ENCODE results near the gene ETS1.
A peak's percentile ranks its signal among the peaks of the same experiment; 100 is the strongest.

The ETS1 gene

GRCh38 chr11:128559496-128560103, 27.8 kb downstream of the ETS1 start:
- TF ChIP-seq CTCF (conservative IDR thresholded peaks at IDR 0.05; ENCODE audit: low read depth), result no peak
- no peak for DNase-seq (ENCODE audit: low spot score)
- ChIA-PET CTCF (no interaction called here), POLR2A (ENCODE audit: low non-redundant PET) (no interaction called here)
- H3K27ac ChIP-seq, result no peak overlapping the region

DNA sequence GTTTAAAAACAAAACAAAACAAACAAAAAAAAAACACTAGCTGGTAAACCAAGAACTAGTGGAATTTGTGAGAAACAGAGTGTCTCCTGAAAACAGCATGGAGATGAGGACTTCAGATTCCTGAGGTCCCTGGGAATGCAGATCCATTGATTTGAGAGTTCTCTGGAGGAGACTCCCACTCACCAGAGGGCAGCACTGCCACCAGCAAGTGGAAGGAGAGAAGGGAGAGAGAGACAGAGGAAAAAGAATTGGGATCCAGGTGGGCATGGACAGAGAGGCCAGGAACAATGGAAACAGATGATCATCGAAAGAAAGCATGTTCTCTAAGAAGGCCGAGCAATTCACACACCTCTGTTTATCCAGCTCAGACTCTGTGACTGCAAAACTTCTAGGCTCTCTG, 31.8 kb downstream of the ETS1 start:
- peak; percentile 5 for DNase-seq (ENCODE audit: low spot score)
- H3K27ac ChIP-seq, result no peak overlapping the region
- POLR2A ChIA-PET (ENCODE audit: low non-redundant PET), result no interaction called here
- CTCF ChIA-PET, result interaction anchor here (0.6 kb wide), 1 partner anchor 385 kb away, joined by 3 read pairs; no protein-coding TSS in a partner anchor
- no peak for TF ChIP-seq CTCF (conservative IDR thresholded peaks at IDR 0.05; ENCODE audit: low read depth)

- no peak for TF ChIP-seq CTCF (conservative IDR thresholded peaks at IDR 0.05; ENCODE audit: low read depth)
- DNase-seq (ENCODE audit: low spot score), result no peak
- H3K27ac ChIP-seq, result no peak overlapping the region
- ChIA-PET POLR2A (ENCODE audit: low non-redundant PET) (no interaction called here), CTCF (interaction anchor here (0.6 kb wide), 1 partner anchor 10 kb away, joined by 3 read pairs; no protein-coding TSS in a partner anchor)
Observed at GRCh38 chr11:128553662-128554362, 33.5 kb downstream of the ETS1 start.

GRCh38 chr11:128552783-128553661, 34.3 kb downstream of the ETS1 start:
- TF ChIP-seq CTCF (conservative IDR thresholded peaks at IDR 0.05; ENCODE audit: low read depth), result no peak
- CTCF ChIA-PET, result no interaction called here
- DNase-seq (ENCODE audit: low spot score), result peak; percentile 14
- POLR2A ChIA-PET (ENCODE audit: low non-redundant PET), result no interaction called here
- H3K27ac ChIP-seq, result no peak overlapping the region

GRCh38 chr11:128551611-128552335, 35.6 kb downstream of the ETS1 start:
- H3K27ac ChIP-seq, result no peak overlapping the region
- TF ChIP-seq CTCF (conservative IDR thresholded peaks at IDR 0.05; ENCODE audit: low read depth), result no peak
- no peak for DNase-seq (ENCODE audit: low spot score)
- POLR2A ChIA-PET (ENCODE audit: low non-redundant PET), result no interaction called here
- CTCF ChIA-PET, result no interaction called here

DNA sequence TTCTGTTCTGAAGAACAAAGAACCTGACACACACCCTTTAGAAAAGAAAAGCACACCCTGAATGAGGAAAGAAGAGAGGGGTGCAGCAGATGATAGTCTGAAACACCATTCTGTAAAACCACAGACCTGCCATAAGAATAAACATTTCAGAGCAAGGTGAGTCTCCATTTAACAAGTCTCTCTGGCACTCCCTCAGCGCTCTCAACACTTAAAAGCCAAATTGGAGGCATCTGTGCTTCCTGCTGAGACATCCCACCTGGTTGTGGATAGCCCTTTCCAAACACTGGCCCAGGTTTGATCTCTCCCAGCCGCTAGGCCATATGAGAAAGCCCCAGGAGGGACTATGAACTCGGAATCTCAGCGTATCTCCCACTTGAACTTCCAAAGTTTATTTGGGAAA, 36.3 kb downstream of the ETS1 start:
- H3K27ac ChIP-seq, result no peak overlapping the region
- ChIA-PET POLR2A (ENCODE audit: low non-redundant PET) (no interaction called here), CTCF (no interaction called here)
- DNase-seq (ENCODE audit: low spot score), result no peak
- TF ChIP-seq CTCF (conservative IDR thresholded peaks at IDR 0.05; ENCODE audit: low read depth), result no peak
